Thymus (tissue), 11 donors: ENCODE measurements around the gene EMX1. TPM values are rescaled to one million over a fixed set of nuclear protein-coding genes. Genes with fewer than 3 reads are reported as not detected.

ENCODE experiments used
- DNase-seq, 9 donors: peaks; one replicate each; pipeline ENCODE4 v3.0.0-alpha.2; 2013; ENCODE audit warnings: low spot score in 9 of 9, low read depth in 6 of 9, missing footprints in 1 of 9
- H3K27ac ChIP-seq, 2 donors: one replicate each; pipeline ENCODE4 v1.5.1; 2013; ENCODE audit warnings: control low read depth in 1 of 2, low read depth in 1 of 2, low read length in 1 of 2, mild to moderate bottlenecking in 1 of 2, moderate library complexity in 1 of 2
- H3K27me3 ChIP-seq, 2 donors: one replicate each; pipeline ENCODE4 v1.5.1; 2013; ENCODE audit warnings: low read length in 1 of 2; ENCODE audit not compliant: control insufficient read depth in 2 of 2, insufficient read depth in 1 of 2
- H3K36me3 ChIP-seq, 2 donors: one replicate each; pipeline ENCODE4 v1.5.1; 2013; ENCODE audit warnings: low read length in 1 of 2, mild to moderate bottlenecking in 1 of 2, moderate library complexity in 1 of 2; ENCODE audit not compliant: control insufficient read depth in 2 of 2, insufficient read depth in 2 of 2
- H3K4me1 ChIP-seq, 2 donors: one replicate each; pipeline ENCODE4 v1.5.1; 2013; ENCODE audit warnings: low read length in 2 of 2; ENCODE audit not compliant: control insufficient read depth in 2 of 2, insufficient read depth in 2 of 2
- H3K4me3 ChIP-seq, 2 donors: one replicate each; pipeline ENCODE4 v1.5.1; 2013; ENCODE audit warnings: low read length in 2 of 2, control low read depth in 1 of 2, mild to moderate bottlenecking in 1 of 2
- H3K9me3 ChIP-seq, 2 donors: one replicate each; pipeline ENCODE4 v1.5.1; 2013; ENCODE audit warnings: low read length in 1 of 2, mild to moderate bottlenecking in 1 of 2; ENCODE audit not compliant: control insufficient read depth in 2 of 2, insufficient read depth in 1 of 2
- WGBS: extraction: QIAGEN DNeasy Blood & Tissue Kit; methylation state at CpG from one replicate; pipeline ENCODE4 v1.1.7; 2013; 5-methylcytosine and 5-hydroxymethylcytosine counted together
- polyA plus RNA-seq: library from polyadenylated mRNA; stranded (reverse); fragments of 200-250 nt; gene quantifications from one replicate; pipeline ENCODE4 v1.2.3, GENCODE V29; 2013
- total RNA-seq: library from RNA; stranded (reverse); fragments of 120-200 nt; gene quantifications from one replicate; pipeline ENCODE4 v1.2.4, GENCODE V29; 2013
- donor health status: healthy.

Gene EMX1
- total and polyA plus RNA-seq, 2 donors, result 0.38 to 0.82 TPM

GRCh38 chr2:72975017-72975416 lies 57.7 kb downstream of the EMX1 start:
- DNase-seq, result no peak
- H3K4me3 ChIP-seq, result no peak overlapping the region
- no peak overlapping the region for H3K27ac ChIP-seq
- peaks cover 0 to 8% of the 10 kb centered on the region in 2 donors for H3K4me1 ChIP-seq
- no peaks in the 10 kb centered on the region for H3K9me3 ChIP-seq
- no peaks in the 10 kb centered on the region for H3K27me3 ChIP-seq
- H3K36me3 ChIP-seq, result no peaks in the 10 kb centered on the region
- WGBS, result 91% methylated on average over 3 of the region's 3 CpGs

GRCh38 chr2:72979896-72980295 lies 62.6 kb downstream of the EMX1 start:
- Histone ChIP-seq H3K27ac (no peak overlapping the region), H3K9me3 (no peaks in the 10 kb centered on the region), H3K36me3 (peaks cover 0 to 3% of the 10 kb centered on the region in 2 donors), H3K4me1 (no peaks in the 10 kb centered on the region), H3K4me3 (no peak overlapping the region), H3K27me3 (no peaks in the 10 kb centered on the region)
- WGBS, result 33% methylated on average over 3 of the region's 3 CpGs
- DNase-seq, result no peak

GRCh38 chr2:72980535-72981217 lies 63.4 kb downstream of the EMX1 start:
- no peak overlapping the region for H3K4me3 ChIP-seq
- DNase-seq, result no peak
- WGBS, result 96% methylated on average over 11 of the region's 11 CpGs
- no peaks in the 10 kb centered on the region for H3K27me3 ChIP-seq
- no peak overlapping the region for H3K27ac ChIP-seq
- no peaks in the 10 kb centered on the region for H3K4me1 ChIP-seq
- H3K36me3 ChIP-seq, result peaks cover 0 to 4% of the 10 kb centered on the region in 2 donors
- H3K9me3 ChIP-seq, result no peaks in the 10 kb centered on the region

- no peaks in the 10 kb centered on the region for H3K9me3 ChIP-seq
- WGBS, result 96% methylated on average over 5 of the region's 5 CpGs
- no peak overlapping the region for H3K4me3 ChIP-seq
- H3K27me3 ChIP-seq, result no peaks in the 10 kb centered on the region
- no peak for DNase-seq
- H3K4me1 ChIP-seq, result no peaks in the 10 kb centered on the region
- peaks cover 0 to 4% of the 10 kb centered on the region in 2 donors for H3K36me3 ChIP-seq
- H3K27ac ChIP-seq, result no peak overlapping the region
Measured at GRCh38 chr2:72981536-72981935, 64.2 kb downstream of the EMX1 start.

- WGBS, result 98% methylated on average over 2 of the region's 2 CpGs
- H3K27me3 ChIP-seq, result no peaks in the 10 kb centered on the region
- H3K4me1 ChIP-seq, result no peaks in the 10 kb centered on the region
- H3K36me3 ChIP-seq, result peaks cover 0 to 4% of the 10 kb centered on the region in 2 donors
- no peaks in the 10 kb centered on the region for H3K9me3 ChIP-seq
- H3K27ac ChIP-seq, result no peak overlapping the region
- no peak overlapping the region for H3K4me3 ChIP-seq
- DNase-seq, result no peak
Measured at GRCh38 chr2:72982219-72982618, 64.9 kb downstream of the EMX1 start.

GRCh38 chr2:72982781-72983499 lies 65.6 kb downstream of the EMX1 start:
- H3K36me3 ChIP-seq, result peaks cover 0 to 4% of the 10 kb centered on the region in 2 donors
- DNase-seq, result no peak

GRCh38 chr2:72983500-72984161 lies 66.3 kb downstream of the EMX1 start:
- no peak overlapping the region for H3K27ac ChIP-seq
- WGBS, result 95% methylated on average over 10 of the region's 10 CpGs
- no peak for DNase-seq
- H3K36me3 ChIP-seq, result peaks cover 0 to 4% of the 10 kb centered on the region in 2 donors
- H3K4me1 ChIP-seq, result no peaks in the 10 kb centered on the region
- no peaks in the 10 kb centered on the region for H3K9me3 ChIP-seq
- H3K27me3 ChIP-seq, result no peaks in the 10 kb centered on the region
- no peak overlapping the region for H3K4me3 ChIP-seq

More at GRCh38 chr2:72982781-72983499, 65.6 kb downstream of the EMX1 start:
- 92% methylated on average over 11 of the region's 11 CpGs for WGBS
- Histone ChIP-seq H3K27ac (no peak overlapping the region), H3K27me3 (no peaks in the 10 kb centered on the region), H3K9me3 (no peaks in the 10 kb centered on the region), H3K4me1 (no peaks in the 10 kb centered on the region), H3K4me3 (no peak overlapping the region)

- no peaks in the 10 kb centered on the region for H3K4me1 ChIP-seq
- H3K36me3 ChIP-seq, result peaks cover 0 to 4% of the 10 kb centered on the region in 2 donors
- H3K27ac ChIP-seq, result no peak overlapping the region
- 95% methylated on average over 7 of the region's 7 CpGs for WGBS
- no peaks in the 10 kb centered on the region for H3K27me3 ChIP-seq
- H3K4me3 ChIP-seq, result no peak overlapping the region
- DNase-seq, result no peak
- no peaks in the 10 kb centered on the region for H3K9me3 ChIP-seq
Measured at GRCh38 chr2:72984172-72984671, 66.9 kb downstream of the EMX1 start.
